CD4-positive, alpha-beta T cell (primary cell): ENCODE measurements around the gene ZNF521. TPM values are rescaled to one million over a fixed set of nuclear protein-coding genes. Genes with fewer than 3 reads are reported as not detected.

Source experiments
- ATAC-seq: fragments of 200-7000 bp; cut with Tn5 transposase; one replicate; pipeline ENCODE4 v1.10.0; 2022; ENCODE audit warnings: mild to moderate bottlenecking; ENCODE audit not compliant: poor library complexity
- CTCF ChIA-PET: fragments of 350-600 bp; sonication (Branson Sonifier 250); formaldehyde crosslinking; loops from one replicate; lab custom pipeline; 2021; ENCODE audit warnings: antibody characterized with exemption, inconsistent platforms; lab: Charles Lee
- POLR2A ChIA-PET: fragments of 350-600 bp; sonication (Branson Sonifier 250); formaldehyde crosslinking; loops from one replicate; lab custom pipeline; 2021; ENCODE audit warnings: antibody characterized with exemption, inconsistent platforms; lab: Charles Lee
- DNase-seq, 14 experiments: peaks; one replicate each; pipeline ENCODE4 v3.0.0-alpha.2; 2013 to 2020; ENCODE audit warnings: mixed read lengths in 2 of 14
- H3K27ac ChIP-seq, 2 donors: one replicate each; pipeline versions ENCODE4 v1.5.1 to v1.7.0; 2013; ENCODE audit warnings: low read length in 2 of 2, low read depth in 1 of 2, mild to moderate bottlenecking in 1 of 2
- H3K27me3 ChIP-seq, 2 experiments: 1 replicate in 1 of 2; 2 replicates in 1 of 2; pipeline versions ENCODE4 v1.6.1 to v1.7.0; 2013; ENCODE audit warnings: low read length in 2 of 2, control low read depth in 1 of 2, mild to moderate bottlenecking in 1 of 2, moderate library complexity in 1 of 2; ENCODE audit not compliant: insufficient read depth in 2 of 2, control insufficient read depth in 1 of 2
- H3K36me3 ChIP-seq: one replicate; pipeline ENCODE4 v1.6.1; 2013; ENCODE audit warnings: low read length, control low read depth; ENCODE audit not compliant: insufficient read depth
- H3K4me1 ChIP-seq: one replicate; pipeline ENCODE4 v1.6.1; 2013; ENCODE audit warnings: low read length, control low read depth; ENCODE audit not compliant: insufficient read depth
- H3K4me3 ChIP-seq: one replicate; pipeline ENCODE4 v1.5.1; 2013; ENCODE audit warnings: mild to moderate bottlenecking, low read length, moderate library complexity
- H3K9me3 ChIP-seq, 2 experiments: 1 replicate in 1 of 2; 2 replicates in 1 of 2; pipeline versions ENCODE4 v1.6.1 to v1.7.0; 2013; ENCODE audit warnings: low read length in 2 of 2, mild to moderate bottlenecking in 2 of 2, control low read depth in 1 of 2, moderate library complexity in 1 of 2; ENCODE audit not compliant: control insufficient read depth in 1 of 2, insufficient read depth in 1 of 2
- H3K27ac Mint-ChIP-seq: one replicate; pipeline ENCODE4 v1.8.0; 2020; ENCODE audit warnings: mixed read lengths
- H3K27me3 Mint-ChIP-seq: one replicate; pipeline ENCODE4 v1.8.0; 2021; ENCODE audit warnings: mixed read lengths
- H3K36me3 Mint-ChIP-seq: one replicate; pipeline ENCODE4 v1.8.0; 2021; ENCODE audit warnings: low read depth, mixed read lengths
- H3K4me1 Mint-ChIP-seq: one replicate; pipeline ENCODE4 v1.8.0; 2021; ENCODE audit warnings: low read depth, mixed read lengths
- H3K4me3 Mint-ChIP-seq: one replicate; pipeline ENCODE4 v1.8.0; 2020; ENCODE audit warnings: mild to moderate bottlenecking, mixed read lengths
- H3K9me3 Mint-ChIP-seq: one replicate; pipeline ENCODE4 v1.8.0; 2020; ENCODE audit warnings: mixed read lengths
- CTCF ChIP-seq: fragments of 200-600 bp; IDR thresholded peaks from one replicate; pipeline ENCODE4 v1.8.0; 2022; ENCODE audit warnings: antibody characterized with exemption, mild to moderate bottlenecking
- intact Hi-C, 2 experiments: fragments of 100-400 bp; cut with DNase I in 1 of 2; cut with micrococcal nuclease in 1 of 2; formaldehyde crosslinking; loops; one replicate each; pipeline versions ENCODE4 v1.15.1 to v1.9.0; 2023 to 2025; cut with DNase I, micrococcal nuclease
- total RNA-seq, 174 experiments: library from RNA in 2 of 174; stranded (reverse) in 2 of 174; gene quantifications; one replicate each; pipeline ENCODE4 v1.2.3 and lab custom pipeline; 2021 to 2026

Gene ZNF521
- total RNA-seq, 2 experiments from 2014 or later, result not detected

DNA sequence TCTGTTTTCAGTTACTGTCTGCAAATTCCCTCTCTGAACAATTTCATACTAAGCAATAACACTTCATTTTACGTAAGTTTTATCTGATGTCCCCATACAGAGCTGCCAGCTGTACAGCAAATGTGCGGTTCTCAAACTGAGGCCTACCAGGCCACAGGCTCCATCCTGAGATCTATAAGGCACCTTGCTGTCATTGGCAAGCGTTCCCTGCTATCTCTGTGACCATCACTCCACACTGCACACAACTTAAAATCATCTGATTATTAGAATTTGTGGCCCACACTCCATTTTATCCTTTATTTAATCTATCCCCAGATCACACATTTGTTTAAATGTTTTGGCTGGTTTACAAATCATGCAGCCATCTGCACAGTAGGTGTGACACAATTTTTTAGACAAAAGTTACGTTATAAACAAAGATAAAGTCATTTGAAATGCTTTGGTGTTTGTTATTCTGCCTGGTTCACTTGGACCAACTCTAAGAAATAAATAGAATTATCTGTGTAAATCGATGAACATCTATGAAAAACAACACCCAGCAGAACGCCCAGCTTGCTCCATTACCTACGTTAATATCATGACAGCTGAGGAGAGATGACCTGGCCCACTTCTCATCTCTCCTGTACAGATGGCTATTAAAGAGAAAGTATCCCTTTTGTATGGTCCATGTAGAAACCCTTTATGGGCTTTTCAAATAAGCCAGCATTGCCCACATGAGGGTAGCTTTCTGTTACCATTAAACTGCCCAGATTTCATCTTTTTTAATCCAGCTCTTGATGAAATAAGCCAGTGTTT, 162.4 kb downstream of the ZNF521 start:
- Histone ChIP-seq H3K27me3 (no peaks in the 10 kb centered on the region), H3K36me3 (no peaks in the 10 kb centered on the region), H3K27ac (no peak overlapping the region), H3K9me3 (no peaks in the 10 kb centered on the region), H3K4me1 (no peaks in the 10 kb centered on the region), H3K4me3 (no peak overlapping the region)
- no peak for TF ChIP-seq CTCF
- DNase-seq (no peak), ATAC-seq (no peak)
- intact Hi-C loops, result no loop called here
- Mint-ChIP-seq H3K4me1 (no peaks in the 10 kb centered on the region), H3K4me3 (no peak overlapping the region), H3K9me3 (no peaks in the 10 kb centered on the region), H3K36me3 (no peaks in the 10 kb centered on the region), H3K27me3 (no peaks in the 10 kb centered on the region), H3K27ac (no peak overlapping the region)
- ChIA-PET POLR2A (no interaction called here), CTCF (no interaction called here)

- H3K27ac Mint-ChIP-seq, result no peak overlapping the region
- H3K4me3 Mint-ChIP-seq, result no peak overlapping the region
- CTCF ChIA-PET, result no interaction called here
- Histone ChIP-seq H3K4me1 (no peaks in the 10 kb centered on the region), H3K36me3 (no peaks in the 10 kb centered on the region), H3K27ac (no peak overlapping the region), H3K9me3 (no peaks in the 10 kb centered on the region), H3K4me3 (no peak overlapping the region), H3K27me3 (no peaks in the 10 kb centered on the region)
- ATAC-seq (no peak), DNase-seq (no peak)
- no peaks in the 10 kb centered on the region for H3K36me3 Mint-ChIP-seq
- POLR2A ChIA-PET, result no interaction called here
- intact Hi-C loops, result no loop called here
- H3K27me3 Mint-ChIP-seq, result no peaks in the 10 kb centered on the region
- no peak for TF ChIP-seq CTCF
- H3K4me1 Mint-ChIP-seq, result no peaks in the 10 kb centered on the region
- no peaks in the 10 kb centered on the region for H3K9me3 Mint-ChIP-seq
These were observed 164.3 kb downstream of the ZNF521 start for GRCh38 chr18:25187521-25188192.

DNA sequence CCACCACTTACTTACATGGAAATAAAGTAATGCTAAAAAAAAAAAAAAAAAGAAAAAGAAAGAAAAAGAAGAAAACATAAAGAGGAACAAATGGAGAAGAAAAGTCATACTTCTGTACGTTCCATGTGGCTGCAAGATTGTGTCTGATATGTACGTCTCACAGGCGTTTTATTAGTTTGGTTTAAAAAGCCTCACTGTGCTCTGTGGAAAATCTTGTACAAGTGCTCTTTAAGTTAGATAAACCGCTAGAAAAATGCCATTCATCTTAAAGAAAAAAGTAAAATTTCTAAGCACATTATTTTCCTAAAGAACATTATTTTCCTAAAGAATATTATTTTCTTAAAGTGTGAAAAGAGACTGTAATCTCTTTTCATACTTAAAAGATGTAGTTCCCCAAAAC, 165.1 kb downstream of the ZNF521 start:
- no peaks in the 10 kb centered on the region for H3K9me3 Mint-ChIP-seq
- Histone ChIP-seq H3K4me3 (no peak overlapping the region), H3K9me3 (no peaks in the 10 kb centered on the region), H3K4me1 (no peaks in the 10 kb centered on the region), H3K27me3 (no peaks in the 10 kb centered on the region), H3K36me3 (no peaks in the 10 kb centered on the region), H3K27ac (no peak overlapping the region)
- no peaks in the 10 kb centered on the region for H3K36me3 Mint-ChIP-seq
- TF ChIP-seq CTCF, result no peak
- H3K4me3 Mint-ChIP-seq, result no peak overlapping the region
- CTCF ChIA-PET, result no interaction called here
- no peaks in the 10 kb centered on the region for H3K4me1 Mint-ChIP-seq
- no peak overlapping the region for H3K27ac Mint-ChIP-seq
- no peaks in the 10 kb centered on the region for H3K27me3 Mint-ChIP-seq
- ATAC-seq (no peak), DNase-seq (no peak)
- POLR2A ChIA-PET, result no interaction called here
- intact Hi-C loops, result no loop called here
